Upper lobe of left lung (tissue), 6 donors: ENCODE results near the gene SNX20. TPM values are rescaled to one million over a fixed set of nuclear protein-coding genes. Genes with fewer than 3 reads are reported as not detected.

Experiments
- ATAC-seq, 2 donors: fragments of 200-7000 bp; cut with Tn5 transposase; one replicate each; pipeline ENCODE4 v1.9.1; 2022; ENCODE audit warnings: mild to moderate bottlenecking in 2 of 2, moderate library complexity in 2 of 2; ENCODE audit not compliant: low FRiP score in 2 of 2
- DNase-seq, 2 donors: peaks; one replicate each; pipeline ENCODE4 v3.0.0-alpha.2; 2019 to 2020
- H3K27ac ChIP-seq, 4 donors: fragments of 200-600 bp; sonication (generic); one replicate each; pipeline ENCODE4 v1.5.1; 2016 to 2019
- H3K27me3 ChIP-seq, 4 donors: fragments of 200-600 bp; sonication (generic); one replicate each; pipeline ENCODE4 v1.5.1; 2017 to 2019
- H3K36me3 ChIP-seq, 4 donors: fragments of 200-600 bp; sonication (generic); one replicate each; pipeline ENCODE4 v1.5.1; 2016 to 2019
- H3K4me1 ChIP-seq, 4 donors: fragments of 200-600 bp; sonication (generic); one replicate each; pipeline ENCODE4 v1.5.1; 2018 to 2019
- H3K4me3 ChIP-seq, 4 donors: fragments of 200-600 bp; sonication (generic); one replicate each; pipeline ENCODE4 v1.5.1; 2017 to 2019; ENCODE audit warnings: mild to moderate bottlenecking in 2 of 4, moderate library complexity in 1 of 4
- H3K9me3 ChIP-seq, 4 donors: fragments of 200-600 bp; sonication (generic); one replicate each; pipeline ENCODE4 v1.5.1; 2018 to 2019
- CTCF ChIP-seq, 6 experiments: fragments of 450-650 bp in 4 of 6; fragments of 200-600 bp in 2 of 6; sonication (generic) in 2 of 6; IDR thresholded peaks; one replicate each; pipeline ENCODE4 v1.5.1; 2016 to 2019; ENCODE audit warnings: antibody characterized with exemption in 6 of 6
- EP300 ChIP-seq, 4 donors: sonication (generic); formaldehyde crosslinking; IDR thresholded peaks; one replicate each; pipeline ENCODE4 v1.5.1; 2017; ENCODE audit warnings: antibody characterized with exemption in 4 of 4, control low read depth in 2 of 4
- POLR2A ChIP-seq, 4 donors: fragments of 450-650 bp; IDR thresholded peaks; one replicate each; pipeline ENCODE4 v1.5.1; 2016 to 2017; ENCODE audit warnings: antibody characterized with exemption in 4 of 4, mild to moderate bottlenecking in 2 of 4
- POLR2AphosphoS5 ChIP-seq, 2 donors: sonication (generic); formaldehyde crosslinking; IDR thresholded peaks; one replicate each; pipeline ENCODE4 v1.5.1; 2017; ENCODE audit warnings: antibody characterized with exemption in 2 of 2
- WGBS, 2 donors: methylation state at CpG; one replicate each; pipeline ENCODE4 v1.1.5; 2017 to 2018; 5-methylcytosine and 5-hydroxymethylcytosine counted together
- total RNA-seq, 6 donors: library from RNA; depleted of rRNA in 4 of 6; stranded (reverse); fragments of >200 nt in 4 of 6; gene quantifications; one replicate each; pipeline versions ENCODE4 v1.1.0 to v1.2.1, GENCODE V29; 2016 to 2021
- donor health status: DM: no; HTN: no; CAD: no; lungs with moderate emphysema.
- donor health status: DM: no; HTN: yes; CAD: no; lungs with severe emphysema.

The SNX20 gene
- total RNA-seq, 6 donors from 2014 or later: 3.2 to 16.9 (median 13.2) TPM

GRCh38 chr16:50638816-50639670 is 42.1 kb downstream of the SNX20 start:
- WGBS, 2 donors: 74 to 80% methylated on average over 8 of the region's 8 CpGs
- H3K9me3 ChIP-seq: no peaks in the 10 kb centered on the region
- H3K4me1 ChIP-seq: peaks cover 0 to 3% (median 0%) of the 10 kb centered on the region in 4 donors
- H3K27ac ChIP-seq: no peak overlapping the region
- no peaks in the 10 kb centered on the region for H3K27me3 ChIP-seq
- DNase-seq: no peak
- no peak overlapping the region for H3K4me3 ChIP-seq
- H3K36me3 ChIP-seq: no peaks in the 10 kb centered on the region
- TF ChIP-seq POLR2AphosphoS5 (IDR thresholded peaks at IDR 0.05) (no peak), CTCF (IDR thresholded peaks at IDR 0.05) (no peak), POLR2A (IDR thresholded peaks at IDR 0.05) (no peak), EP300 (IDR thresholded peaks at IDR 0.05) (no peak)
- no peak for ATAC-seq

DNA sequence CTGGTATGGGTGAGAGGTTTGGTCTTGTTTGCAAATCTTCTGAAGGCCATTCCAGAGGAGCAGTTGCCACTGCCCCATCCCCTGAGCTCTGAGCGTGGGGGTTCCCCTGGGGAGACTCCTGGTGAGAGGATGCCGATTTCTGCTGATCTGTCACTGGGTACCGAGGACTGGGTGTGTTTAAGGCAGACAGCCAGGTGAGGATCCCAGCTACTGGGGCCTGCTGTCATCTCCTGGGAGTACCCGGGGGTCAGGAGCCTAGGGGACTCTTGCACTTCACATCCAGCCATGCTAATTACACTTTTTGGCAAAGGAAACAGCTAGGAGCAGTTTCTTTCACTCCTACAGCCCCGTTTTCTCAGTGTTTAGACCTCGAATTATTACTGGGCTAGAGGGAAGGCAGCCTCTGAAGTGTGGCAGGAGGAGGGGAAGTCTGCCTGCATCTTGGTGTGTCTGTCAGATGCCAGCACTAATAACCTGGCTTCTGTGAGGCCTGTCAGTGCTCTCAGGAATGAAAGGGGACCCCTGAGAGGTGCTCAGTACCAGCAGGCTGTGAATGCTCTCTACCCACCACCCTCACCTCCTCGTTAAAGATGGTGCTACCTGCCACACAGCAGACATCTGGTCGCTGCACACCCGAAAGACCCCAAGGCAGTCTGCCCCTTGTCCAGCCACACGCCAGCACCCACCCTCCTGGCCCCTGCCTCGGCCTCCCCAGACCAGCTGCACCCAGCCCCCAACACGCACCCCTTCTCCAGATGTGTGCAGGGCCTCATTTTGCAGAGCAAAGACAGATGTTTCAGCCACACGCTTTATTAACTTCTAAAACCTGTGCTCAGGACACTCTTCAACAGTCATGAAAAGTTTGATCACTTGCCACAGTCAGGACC is 43.2 kb downstream of the SNX20 start:
- H3K27ac ChIP-seq: no peak overlapping the region
- peaks cover 0 to 1% (median 0%) of the 10 kb centered on the region in 4 donors for H3K4me1 ChIP-seq
- H3K36me3 ChIP-seq: no peaks in the 10 kb centered on the region
- no peaks in the 10 kb centered on the region for H3K9me3 ChIP-seq
- TF ChIP-seq CTCF (IDR thresholded peaks at IDR 0.05) (no peak), POLR2A (IDR thresholded peaks at IDR 0.05) (no peak), POLR2AphosphoS5 (IDR thresholded peaks at IDR 0.05) (no peak), EP300 (IDR thresholded peaks at IDR 0.05) (no peak)
- DNase-seq (no peak), ATAC-seq (no peak)
- H3K4me3 ChIP-seq: no peak overlapping the region
- WGBS, 2 donors: 75 to 89% methylated on average over 7 to 11 of the region's 13 CpGs
- no peaks in the 10 kb centered on the region for H3K27me3 ChIP-seq

DNA sequence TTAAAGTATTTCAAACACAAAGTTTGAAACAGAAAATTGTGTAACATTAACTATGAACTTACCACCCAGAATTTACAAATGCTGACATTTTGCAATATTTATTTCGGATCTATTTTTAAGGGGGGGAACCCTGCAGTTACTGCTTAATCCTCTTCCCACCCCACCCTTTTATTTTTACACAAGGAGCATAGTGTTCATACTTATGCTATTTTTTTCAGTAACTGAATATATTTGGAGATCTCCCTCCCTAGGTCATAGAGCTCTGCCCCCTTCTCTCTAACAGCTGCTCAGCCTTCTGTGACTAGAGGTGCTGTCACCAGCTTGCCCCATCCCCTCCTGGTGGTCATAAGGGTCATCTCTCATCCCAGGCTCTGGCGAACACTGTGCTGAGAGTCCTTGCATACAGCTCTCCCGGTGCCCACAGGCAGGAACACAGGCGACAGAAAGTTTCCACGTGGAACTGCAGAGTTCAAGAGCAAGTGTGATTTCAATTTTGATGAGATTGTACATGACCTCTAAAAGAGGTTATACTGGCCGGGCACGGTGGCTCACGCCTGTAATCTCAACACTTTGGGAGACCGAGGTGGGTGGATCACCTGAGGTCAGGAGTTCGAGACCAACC is 44.2 kb downstream of the SNX20 start:
- Histone ChIP-seq H3K27ac (no peak overlapping the region), H3K27me3 (no peaks in the 10 kb centered on the region), H3K4me1 (no peaks in the 10 kb centered on the region), H3K36me3 (peaks cover 0 to 7% (median 0%) of the 10 kb centered on the region in 4 donors), H3K9me3 (no peaks in the 10 kb centered on the region), H3K4me3 (no peak overlapping the region)
- DNase-seq (no peak), ATAC-seq (no peak)
- no peak for TF ChIP-seq CTCF (IDR thresholded peaks at IDR 0.05)
- TF ChIP-seq EP300 (IDR thresholded peaks at IDR 0.05): no peak
- TF ChIP-seq POLR2AphosphoS5 (IDR thresholded peaks at IDR 0.05): no peak
- no peak for TF ChIP-seq POLR2A (IDR thresholded peaks at IDR 0.05)
- WGBS, 2 donors: 88 to 92% methylated on average over 10 of the region's 10 CpGs

DNA sequence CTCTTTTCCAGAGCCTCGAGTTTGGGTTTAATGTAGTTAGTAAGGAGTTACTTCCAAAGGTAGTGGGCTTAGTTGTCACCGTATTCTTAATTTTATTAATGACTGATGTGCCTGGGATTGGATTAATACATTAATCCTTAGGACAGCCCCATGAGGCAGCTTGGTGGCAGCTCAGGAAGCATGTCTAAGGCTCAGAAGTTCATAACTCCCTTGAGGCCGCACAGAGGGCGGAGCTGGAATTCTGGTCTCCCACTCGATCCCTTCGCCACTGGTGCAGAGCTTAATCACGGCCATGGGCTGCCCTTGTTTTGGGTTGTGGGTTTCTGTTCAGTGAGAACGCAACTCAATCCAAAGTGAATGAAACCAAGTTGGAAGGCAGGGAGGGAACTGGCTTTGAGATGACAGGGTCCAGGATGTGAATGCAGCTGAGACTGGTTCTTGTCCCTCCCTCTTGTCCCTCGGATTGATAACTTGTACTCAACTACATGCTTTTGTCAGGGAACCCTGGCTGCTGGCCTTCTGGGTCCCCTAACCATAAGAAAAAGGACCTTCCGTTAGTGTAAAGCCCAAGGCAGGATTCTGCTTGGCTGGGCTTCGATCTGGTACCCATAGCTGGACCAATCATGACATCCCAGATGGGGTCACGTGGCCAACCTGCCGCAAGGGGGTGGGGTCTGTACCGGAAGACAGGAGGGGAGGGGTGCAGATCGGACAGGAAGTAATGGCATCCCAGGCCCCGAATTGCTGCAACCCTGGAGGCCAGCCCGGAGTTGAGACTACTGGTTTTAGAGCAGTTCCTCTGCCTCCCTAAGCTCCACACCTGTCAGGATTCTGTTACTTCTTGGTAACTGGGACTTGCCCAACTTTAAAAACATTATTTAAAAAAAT is 45.4 kb downstream of the SNX20 start:
- 64 to 75% methylated on average over 10 to 17 of the region's 17 CpGs for whole genome bisulfite sequencing, 2 donors
- H3K9me3 ChIP-seq: no peaks in the 10 kb centered on the region
- peaks cover 0 to 7% (median 0%) of the 10 kb centered on the region in 4 donors for H3K36me3 ChIP-seq
- H3K27me3 ChIP-seq: no peaks in the 10 kb centered on the region
- no peak for TF ChIP-seq EP300 (IDR thresholded peaks at IDR 0.05)
- TF ChIP-seq CTCF (IDR thresholded peaks at IDR 0.05): no peak
- no peak for TF ChIP-seq POLR2AphosphoS5 (IDR thresholded peaks at IDR 0.05)
- no peak for TF ChIP-seq POLR2A (IDR thresholded peaks at IDR 0.05)
- ATAC-seq: no peak
- no peak overlapping the region for H3K4me3 ChIP-seq
- no peak overlapping the region for H3K27ac ChIP-seq
- DNase-seq: no peak
- no peaks in the 10 kb centered on the region for H3K4me1 ChIP-seq
